NCI-H446 (cell line): ENCODE measurements around the gene ATRNL1.

Source experiments
- DNase-seq, 2 experiments: peaks; one replicate each; lab custom pipeline; 2025; lab: John Stamatoyannopoulos, UW

The ATRNL1 gene

DNA sequence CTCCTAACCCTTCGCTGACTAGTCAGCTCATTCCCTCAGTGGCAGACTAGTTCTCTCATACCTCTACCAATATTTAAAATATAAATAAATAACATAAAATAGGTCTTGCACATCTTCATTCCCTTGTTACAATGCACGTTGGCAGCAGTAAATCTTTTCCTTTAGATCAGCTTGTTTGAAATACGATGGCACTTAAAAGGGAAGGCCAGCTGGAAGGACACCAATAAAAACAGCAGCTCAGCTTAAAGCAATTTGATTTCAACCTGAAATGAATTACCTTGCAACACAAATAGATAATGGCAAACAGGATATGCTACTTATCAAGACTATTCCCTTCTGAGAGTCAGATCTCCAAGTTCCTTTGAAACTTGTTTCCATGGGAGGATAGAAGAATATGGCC lies 858.1 kb downstream of the ATRNL1 start:
- DNase-seq: no peak

DNA sequence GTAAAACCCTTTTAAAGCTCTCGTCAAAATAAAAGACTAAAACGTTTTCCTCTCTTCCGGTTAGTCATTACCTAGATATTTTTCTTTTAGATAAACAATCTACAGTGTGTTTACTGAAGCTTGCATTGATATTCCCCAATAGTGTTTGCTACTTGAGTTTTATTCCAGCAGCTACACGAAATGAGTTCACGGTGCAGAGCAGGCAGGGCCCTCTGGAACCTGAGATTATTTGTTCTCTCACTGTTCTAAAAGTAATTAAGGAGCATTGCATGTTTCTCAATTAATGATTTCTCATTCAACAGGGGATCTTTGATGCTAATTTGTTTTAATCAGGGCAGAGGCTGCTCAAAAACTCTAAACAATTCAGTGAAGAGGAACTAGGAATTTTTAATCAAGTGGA lies 860.1 kb downstream of the ATRNL1 start:
- DNase-seq: no peak

DNA sequence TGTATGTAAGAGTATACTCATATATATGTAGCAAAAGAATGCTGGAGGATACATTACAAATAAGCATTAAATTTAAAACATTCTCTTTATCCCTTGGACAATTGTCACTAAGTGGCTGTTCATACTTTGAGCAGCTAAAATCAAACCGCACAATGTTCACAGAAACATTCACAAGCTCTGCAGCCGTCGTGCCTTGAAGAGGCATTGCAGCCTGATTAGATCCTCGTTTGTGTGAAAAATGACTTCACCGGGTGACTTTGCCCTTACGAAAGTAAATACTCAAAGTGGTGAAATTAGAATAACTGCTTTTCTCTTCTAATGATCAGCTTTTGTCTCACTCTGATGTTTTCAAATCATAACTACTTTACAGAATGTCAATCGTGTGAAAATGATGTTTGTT lies 860.8 kb downstream of the ATRNL1 start:
- DNase-seq: no peak

DNA sequence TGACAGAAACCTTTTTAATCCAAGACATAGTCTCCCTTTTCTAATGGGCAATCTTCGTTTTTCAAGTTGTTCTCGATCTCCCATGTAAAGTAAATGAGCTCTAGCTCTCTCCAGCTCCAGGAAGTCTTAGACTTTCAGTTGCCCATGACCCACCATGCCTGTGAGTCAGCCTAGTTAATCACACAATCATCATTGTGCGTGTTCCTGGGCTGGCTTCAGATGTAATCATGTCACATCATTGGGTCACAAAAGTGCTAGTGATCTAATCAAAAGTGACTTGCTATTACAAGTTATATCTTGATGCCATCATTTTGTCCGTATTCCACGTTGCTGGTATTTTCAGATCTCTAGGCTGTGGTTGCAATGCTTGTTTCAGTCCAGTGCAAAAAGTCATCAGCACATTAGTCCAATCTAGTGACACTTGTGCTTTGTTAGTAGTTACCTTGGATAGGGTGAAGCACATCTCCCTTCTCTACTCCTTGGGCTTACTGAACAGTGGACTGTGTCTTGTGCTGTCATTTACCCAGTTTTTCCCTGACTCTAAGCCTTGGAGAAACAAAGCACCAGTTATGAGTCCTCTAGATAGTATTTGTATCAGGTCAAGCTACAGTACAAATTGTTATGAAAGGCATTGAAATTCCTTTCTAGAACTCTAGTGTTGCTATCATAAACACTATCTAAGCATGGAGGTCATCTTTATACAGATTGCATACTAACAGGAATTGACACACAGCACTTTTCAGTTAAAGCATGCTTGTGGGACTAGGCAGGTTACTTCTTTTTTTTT lies 863.3 kb downstream of the ATRNL1 start:
- DNase-seq: no peak

DNA sequence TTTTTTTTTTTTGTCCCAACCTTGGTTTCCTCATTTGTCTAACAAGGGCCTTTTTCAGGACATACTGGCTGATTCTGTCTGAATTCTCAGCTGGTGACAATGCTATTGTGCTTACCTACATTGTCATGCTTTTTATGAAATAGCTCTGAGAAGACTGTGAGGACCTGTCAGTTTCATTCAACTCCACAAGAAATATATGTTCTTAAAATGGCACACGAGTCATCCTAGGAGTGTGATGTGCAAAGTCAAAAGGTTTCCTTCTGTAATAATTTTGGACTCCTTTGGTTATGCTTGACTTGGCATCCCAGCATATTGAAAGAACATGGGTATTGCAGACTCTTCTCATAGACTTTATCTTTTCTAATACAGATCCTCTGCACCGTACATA lies 863.8 kb downstream of the ATRNL1 start:
- no peak for DNase-seq

DNA sequence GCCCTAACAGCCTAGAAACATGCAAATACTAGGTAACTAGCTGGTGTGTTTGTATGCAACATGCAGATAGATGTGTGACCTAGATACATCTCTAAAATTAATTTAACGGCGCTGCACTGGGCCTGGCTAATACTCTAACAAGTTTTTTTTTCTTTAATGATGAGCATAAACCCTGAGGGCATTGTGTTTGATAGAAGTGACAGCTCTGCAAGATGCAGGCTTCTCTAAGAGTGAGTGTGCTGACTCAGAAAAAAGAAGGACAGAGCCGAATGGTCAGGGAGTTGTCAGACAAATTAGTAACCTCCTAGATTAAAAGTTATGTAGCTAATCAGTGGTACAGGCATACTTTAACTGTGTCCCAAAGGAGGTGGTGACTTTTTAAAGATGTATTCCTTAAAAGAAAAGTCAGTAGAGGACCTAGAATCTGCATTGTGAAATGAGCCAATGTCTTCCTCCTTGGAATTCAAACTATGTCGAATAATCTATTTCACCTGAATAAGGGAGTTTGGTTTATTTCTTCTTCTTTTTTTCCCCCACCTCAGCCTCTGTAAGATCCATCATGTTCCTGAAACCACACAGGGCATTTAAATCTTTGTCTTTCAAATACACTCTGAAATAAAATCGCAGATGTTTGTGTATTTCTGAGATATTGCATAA lies 864.7 kb downstream of the ATRNL1 start:
- no peak for DNase-seq

DNA sequence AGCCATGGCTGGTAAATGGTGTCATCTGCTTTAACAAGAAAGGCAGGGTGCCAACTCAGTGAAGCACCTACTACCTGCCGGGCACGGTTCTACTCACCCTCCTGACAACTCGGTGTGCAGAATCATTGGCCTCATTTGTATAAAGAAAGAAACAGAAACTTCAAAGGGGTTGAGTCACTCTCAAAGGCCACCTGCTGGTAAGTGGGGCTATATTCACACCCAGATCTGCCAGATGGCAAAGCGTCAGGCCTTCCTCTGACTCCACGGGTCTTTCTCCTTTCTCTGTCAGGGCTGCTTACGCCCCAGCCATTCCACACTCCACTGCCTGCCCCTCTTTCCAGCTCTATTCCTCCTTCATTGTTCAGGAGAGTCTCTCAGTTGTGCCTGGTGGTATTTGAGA lies 870.7 kb downstream of the ATRNL1 start:
- no peak for DNase-seq

DNA sequence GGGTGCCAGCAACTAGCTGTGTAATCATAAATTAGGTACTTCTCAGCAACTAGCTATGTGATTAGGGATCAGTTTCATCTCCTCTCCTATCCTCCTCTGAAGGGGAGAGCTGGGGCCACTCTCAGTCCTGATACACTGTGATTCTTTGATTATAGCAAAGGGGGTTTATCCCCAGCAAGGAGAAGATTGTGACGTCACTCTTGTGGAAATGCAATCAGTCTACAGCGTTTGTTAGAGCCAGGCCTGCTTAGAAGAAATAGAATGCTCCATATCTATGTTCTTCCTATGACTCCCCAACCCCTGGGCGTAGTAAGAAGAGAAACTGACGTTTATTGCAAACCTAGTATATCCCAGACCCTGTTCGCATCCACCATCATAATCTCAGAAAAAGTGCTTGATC lies 871.7 kb downstream of the ATRNL1 start:
- no peak for DNase-seq

DNA sequence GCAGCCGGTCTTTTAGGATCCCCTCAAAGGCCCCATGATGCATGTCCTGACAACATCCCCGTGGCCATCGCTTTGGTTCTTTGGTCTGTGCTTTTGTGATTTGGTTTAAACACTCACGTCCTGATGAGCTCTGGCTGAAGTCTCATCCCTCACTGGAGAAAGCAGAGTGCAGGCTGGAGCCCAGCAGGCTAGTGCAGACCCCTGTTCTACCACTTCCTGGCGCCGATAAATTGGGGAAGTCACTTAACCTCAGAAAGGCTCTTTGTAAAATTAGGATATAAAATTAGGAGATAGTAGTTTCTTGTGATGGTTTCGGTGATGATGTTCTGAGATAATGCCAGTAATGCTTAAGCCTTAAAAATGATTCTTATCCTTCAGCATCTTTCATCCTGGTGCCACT lies 872.2 kb downstream of the ATRNL1 start:
- DNase-seq: no peak

DNA sequence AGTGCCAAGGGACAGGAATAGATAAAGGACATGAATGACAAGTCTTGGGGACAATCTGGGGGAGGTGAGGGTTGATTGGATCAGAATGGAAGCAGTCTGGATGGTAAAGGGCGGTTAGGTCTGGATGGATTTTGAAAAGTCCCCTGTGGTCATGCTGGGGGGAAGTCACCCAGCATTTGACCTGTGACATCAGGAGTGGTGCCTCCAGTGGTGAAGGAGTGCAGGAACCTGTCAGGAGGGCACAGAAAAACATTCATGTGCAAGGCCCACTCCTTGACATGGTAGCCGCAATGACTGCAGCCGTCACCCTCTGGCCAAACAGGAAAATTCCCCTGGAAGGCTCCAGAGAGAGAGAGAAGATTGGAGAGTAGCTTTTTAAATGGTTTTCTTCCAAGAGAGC lies 875.1 kb downstream of the ATRNL1 start:
- no peak for DNase-seq

DNA sequence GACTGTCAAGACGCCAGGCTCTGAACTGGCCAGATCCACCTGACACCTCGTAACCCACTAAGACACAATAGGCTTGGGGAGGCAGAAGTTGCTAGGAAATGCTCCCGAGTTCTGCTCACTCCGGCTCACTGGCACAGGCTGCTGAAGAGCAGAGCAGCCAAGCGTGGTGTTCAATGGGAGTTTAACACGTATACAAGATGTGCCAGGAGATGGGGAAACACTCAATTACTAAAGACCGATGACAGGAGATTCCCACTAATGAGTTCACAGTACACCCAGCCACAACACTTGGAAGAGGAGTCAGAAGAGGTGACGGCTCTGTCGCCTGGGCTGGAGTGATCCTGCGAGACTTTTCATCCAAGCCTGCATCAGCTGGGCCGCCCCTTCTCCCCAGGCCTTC lies 876.4 kb downstream of the ATRNL1 start:
- no peak for DNase-seq

DNA sequence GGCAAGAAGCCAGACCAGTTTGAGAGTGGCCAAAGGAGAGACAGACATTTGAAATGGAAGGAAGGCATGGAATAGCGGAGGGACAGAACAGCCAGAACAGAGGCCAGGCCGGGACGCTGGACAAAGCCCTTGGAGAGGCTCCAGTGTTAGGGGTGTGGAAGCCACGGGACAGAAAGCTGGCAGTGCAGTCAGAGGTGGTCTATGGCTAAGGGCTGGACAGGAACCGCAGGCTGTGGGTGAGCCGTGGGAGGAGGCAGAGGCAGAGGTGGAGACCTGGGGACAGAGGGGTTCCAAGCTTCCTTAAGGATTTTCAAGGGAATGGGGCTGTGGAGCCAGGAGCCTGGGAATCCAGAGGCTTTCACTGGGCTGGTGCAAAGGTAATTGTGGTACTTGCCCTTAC lies 878.8 kb downstream of the ATRNL1 start:
- DNase-seq: no peak

DNA sequence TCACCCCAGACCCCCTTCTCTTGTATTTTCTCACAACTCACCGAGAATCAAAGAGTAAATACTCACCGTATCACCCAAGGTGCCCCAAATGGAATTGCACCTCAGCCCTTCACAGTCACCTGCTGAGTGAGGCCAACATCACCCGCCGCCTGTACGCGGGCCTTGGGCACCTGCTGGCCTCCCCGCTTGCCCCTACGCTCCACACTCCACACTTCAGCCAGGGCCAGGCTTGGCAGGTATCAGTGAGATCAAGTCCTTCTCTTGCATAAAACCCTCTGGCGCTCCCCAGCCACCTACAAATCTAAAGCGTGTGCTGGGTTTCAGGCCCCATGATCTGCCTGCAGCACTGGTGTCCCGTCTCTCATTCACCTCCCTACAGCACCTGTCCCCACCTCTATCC lies 879.3 kb downstream of the ATRNL1 start:
- DNase-seq: no peak

DNA sequence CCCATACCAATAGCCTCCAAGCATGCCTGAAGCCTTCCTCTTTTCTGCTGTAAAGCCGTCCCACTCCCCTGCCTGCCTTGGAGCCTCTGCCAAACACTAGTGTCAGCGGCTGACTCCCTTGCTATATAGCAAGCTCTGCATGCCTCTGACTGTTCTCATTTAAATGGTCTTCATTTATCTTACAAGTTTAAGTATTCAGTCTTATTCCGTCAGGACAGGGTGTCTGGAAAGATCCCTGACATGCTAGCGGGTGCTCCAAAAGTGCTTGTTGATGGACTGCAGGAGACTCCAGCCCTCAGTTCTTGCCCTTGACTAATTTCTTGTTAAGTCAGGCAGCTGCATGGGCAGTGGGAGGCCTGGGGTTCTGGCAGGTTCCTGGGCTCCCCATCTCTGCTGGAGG lies 881.2 kb downstream of the ATRNL1 start:
- DNase-seq: no peak

DNA sequence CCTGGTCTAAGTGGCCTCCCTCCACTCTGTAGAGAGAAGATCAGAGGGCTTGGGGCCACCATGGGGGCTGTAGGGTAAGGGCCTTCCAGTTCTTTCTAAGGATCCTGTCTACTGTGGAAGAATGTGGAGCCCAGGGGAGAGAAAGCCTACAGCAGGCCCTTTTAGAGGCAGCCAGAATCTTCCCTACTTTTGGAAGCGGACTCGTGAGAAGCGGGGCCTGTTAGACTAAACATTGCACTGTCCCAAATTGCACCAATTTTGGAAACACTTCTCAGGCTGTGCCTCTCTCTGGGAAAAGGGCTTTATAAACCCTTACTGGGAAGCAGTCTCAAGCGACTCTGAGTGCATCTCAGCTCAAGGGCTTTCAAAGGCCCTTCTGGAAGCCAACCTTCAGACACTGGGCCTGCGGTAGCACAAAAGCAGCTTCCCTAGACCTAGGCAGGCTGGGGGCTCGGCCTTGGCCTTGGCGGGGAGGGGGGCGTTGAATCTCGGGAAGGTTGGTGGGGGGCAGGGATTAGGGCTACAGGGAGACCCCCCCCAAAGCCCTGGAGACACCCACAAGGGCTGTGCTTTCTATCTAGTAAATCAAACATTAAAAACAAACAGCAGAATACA lies 881.8 kb downstream of the ATRNL1 start:
- DNase-seq: no peak

DNA sequence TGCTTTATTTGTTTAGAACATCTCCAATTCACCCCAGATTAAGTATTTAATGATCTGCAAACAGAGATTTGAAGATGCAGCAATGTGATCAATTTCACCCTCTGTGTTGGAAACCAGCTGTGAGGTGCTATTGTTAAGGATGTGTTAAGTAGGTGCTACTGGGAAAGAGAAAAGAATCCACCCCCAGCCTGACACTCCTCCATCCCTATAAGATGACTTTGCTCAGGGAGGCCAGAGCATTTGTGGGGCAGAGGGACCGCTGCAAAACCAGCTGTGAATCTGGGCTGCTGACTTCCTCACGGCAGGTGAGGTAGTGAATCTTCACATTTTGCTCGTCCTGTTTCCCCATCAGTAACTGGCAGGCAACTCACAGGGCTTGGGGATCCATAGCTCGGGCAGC lies 882.3 kb downstream of the ATRNL1 start:
- DNase-seq: no peak

DNA sequence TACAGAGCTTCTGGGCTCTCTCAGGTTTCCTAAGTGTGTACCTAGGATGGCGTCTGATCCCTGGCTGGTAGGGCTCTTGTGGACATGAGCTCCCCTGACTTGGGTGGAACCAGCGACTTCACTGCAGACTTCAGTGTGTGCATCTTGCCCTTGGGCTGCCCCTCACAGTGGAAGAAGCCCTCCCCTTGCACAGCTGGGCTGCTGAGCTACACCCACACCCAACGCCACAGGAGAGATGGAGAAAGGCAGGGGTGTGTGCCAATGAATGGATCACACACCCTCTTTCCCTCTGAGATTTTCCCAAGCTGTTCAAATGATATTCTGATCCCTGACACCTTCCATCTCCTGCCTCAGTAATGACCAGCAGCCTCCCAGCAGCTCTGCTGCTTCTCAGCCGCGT lies 883.2 kb downstream of the ATRNL1 start:
- DNase-seq: no peak

DNA sequence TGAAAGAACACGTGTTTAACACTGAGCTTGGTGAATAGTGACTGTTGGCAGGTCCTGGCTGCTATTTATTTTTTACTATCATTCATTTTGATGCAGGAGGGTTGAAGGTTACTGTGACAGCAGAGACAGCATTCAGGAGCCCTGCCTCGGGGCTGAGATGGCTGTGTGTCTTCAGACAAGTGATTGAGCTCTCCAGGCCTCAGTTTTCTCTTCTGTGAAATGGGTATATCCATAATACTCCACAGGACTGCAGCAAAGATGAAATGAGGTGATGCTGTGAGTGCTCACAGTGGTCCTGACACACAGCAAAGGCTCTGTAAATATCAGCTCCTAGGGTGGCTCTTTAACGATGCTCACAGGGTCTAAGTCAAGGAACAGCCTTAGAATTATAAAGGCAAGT lies 884.7 kb downstream of the ATRNL1 start:
- DNase-seq: no peak

DNA sequence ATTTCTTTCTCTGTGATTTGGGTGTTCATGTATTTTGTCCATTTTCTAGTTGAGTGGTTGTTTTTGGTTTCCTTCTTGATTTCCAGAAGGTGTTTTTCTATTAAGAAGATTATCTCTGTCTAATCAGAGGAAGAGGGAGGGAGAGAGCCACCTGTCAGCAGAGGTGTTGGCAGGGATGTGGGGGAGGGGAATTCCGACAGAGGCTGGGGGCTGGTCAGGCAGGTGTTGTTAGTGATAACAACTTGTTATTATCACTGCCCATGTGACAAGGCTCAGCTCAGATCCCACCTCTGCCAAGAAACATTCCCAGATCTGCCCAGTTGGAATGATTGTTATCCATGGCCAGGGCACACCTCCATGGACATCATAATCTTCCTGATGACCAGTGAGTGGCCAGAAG lies 886.4 kb downstream of the ATRNL1 start:
- DNase-seq: no peak

DNA sequence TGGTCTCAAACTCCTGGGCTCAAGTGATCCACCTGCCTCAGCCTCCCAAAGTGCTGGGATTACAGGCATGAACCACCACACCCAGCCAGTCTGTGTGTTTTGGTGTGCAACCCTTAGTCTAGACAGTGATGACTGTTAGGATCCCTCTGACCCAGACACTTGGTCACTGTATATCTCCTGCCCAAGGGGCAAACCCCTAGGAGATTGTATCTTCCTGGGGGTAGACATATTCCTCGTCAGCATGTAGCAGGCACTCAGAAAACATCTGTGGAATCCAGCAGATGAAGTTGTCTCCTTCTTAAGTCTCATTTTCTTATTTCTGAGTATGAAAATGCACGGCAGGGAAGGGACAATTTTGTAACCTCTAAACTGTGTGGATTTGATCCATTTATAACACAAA lies 887.3 kb downstream of the ATRNL1 start:
- DNase-seq: no peak

DNA sequence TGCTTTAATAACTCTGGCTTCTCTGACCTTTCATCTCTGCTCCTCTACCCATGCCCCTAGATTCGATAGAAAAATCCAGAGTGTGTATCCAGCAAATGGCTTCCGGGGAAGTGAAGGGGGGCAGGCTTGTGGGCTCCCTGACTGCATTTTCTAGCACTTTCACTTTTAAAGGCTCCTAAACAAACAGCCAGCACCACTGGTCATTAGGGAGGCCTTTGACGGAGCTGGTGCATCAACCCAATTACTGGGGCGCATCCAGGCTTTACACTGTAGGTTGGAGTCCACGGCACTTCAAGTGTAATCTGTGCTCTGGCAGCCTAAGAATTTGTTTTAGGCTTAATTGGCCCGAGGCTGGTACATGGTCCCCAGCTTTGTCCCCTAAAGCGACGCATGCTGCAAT lies 887.9 kb downstream of the ATRNL1 start:
- DNase-seq: no peak

DNA sequence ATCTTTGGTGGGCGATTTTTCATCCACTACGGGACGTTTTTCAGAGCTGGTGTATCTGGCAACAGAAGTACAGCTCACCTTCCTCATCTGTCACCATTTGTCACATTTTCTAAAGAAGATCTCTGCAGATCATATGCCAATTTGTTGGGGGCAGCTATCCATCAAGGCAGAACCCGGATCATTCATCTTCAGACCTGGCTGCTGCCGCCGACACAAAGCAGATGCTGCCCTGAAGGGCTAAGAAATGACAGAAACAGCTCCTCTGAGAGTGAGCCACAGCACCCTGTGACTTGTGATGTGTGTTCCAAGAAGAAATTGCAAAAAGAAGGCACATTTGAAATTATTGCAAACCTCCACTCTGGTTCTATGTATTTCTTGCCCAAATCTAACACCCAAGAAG lies 888.9 kb downstream of the ATRNL1 start:
- DNase-seq: no peak

DNA sequence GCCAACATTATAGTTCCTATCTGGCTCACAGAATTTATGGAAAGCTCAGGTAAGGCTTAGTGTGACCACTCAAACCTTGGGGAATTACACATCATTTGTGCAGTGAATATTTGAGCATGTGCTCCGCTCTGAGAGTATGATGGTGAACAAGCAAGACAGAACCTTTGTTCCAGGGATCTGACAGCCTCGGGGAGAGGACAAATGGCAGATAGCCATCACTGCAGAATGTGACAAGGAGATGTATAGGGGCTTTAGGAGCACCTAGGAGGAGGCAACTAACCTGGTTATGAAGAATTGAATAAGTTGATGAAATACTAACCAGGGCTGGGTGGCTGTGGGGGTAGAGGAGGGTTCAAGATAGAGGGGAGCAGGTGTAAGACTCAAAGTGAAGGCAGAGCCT lies 889.4 kb downstream of the ATRNL1 start:
- no peak for DNase-seq

DNA sequence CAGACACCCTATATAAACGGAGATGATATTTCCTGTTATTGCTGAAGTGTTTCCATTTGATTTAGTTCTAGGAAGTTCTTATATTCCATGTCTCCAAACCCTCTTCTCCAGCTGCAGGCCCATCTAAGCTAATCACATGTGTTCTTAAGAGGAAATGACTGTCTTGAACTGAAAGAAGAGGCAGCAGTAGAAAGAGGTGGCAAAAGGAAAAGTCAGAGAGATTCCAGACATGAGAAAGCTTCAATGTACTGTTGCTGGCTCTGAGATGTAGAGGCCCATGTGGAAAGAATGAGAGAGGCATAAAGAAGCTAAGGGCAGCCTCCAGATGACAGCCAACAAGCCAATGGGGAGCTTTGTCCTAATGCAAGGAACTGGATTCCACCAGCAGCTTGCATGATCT lies 892.6 kb downstream of the ATRNL1 start:
- DNase-seq: no peak
